Measurements from ENCODE around the gene TBP. TPM values are rescaled to one million over a fixed set of nuclear protein-coding genes. Genes with fewer than 3 reads are reported as not detected.

The TBP gene
- total and polyA plus RNA-seq, 3 experiments from 2014 or later, result 23.0 to 28.2 (median 26.0) TPM

DNA sequence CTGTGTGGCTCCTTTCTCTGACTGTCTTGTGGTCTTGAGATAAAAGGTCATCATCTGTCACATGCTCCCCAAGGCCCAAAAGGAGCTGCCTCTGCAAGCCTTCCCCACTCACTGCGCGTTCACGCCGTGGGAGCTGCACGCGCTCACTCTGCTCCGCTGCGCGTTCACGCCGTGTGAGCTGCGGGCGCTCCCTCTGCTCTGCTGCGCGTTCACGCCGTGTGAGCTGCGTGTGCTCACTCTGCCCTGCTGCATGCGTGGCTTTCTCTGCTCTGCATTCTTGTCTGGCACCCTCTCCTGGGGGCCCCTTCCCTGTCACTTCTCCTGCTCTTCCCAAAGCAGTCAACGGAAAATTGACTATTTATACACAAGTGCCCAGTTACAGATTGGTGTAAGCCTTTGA is 43.5 kb upstream of the TBP start:
- Mint-ChIP-seq H3K27me3 (peaks cover 7 to 37% of the 10 kb centered on the region in 2 donors), H3K4me1 (no peaks in the 10 kb centered on the region), H3K9me3 (peaks cover 0 to 2% (median 0%) of the 10 kb centered on the region in 5 donors), H3K27ac (no peak overlapping the region), H3K4me3 (no peak overlapping the region), H3K36me3 (no peaks in the 10 kb centered on the region)
- Histone ChIP-seq H3K27ac (ENCODE audit: low read depth, low read length) (no peak overlapping the region), H3K4me1 (ENCODE audit: insufficient read depth, low read length) (no peaks in the 10 kb centered on the region), H3K4me3 (ENCODE audit: low read length) (no peak overlapping the region), H3K9me3 (ENCODE audit: low read length) (no peaks in the 10 kb centered on the region), H3K36me3 (ENCODE audit: insufficient read depth, low read length) (no peaks in the 10 kb centered on the region), H3K27me3 (ENCODE audit: insufficient read depth, low read length, poor library complexity, severe bottlenecking) (no peaks in the 10 kb centered on the region)
- CTCF ChIA-PET, result interaction anchor here (1.2 kb wide), 1 partner anchor 679 kb away, joined by 5 read pairs; no protein-coding TSS in a partner anchor
- DNase-seq, result no peak
- POLR2A ChIA-PET, result no interaction called here

DNA sequence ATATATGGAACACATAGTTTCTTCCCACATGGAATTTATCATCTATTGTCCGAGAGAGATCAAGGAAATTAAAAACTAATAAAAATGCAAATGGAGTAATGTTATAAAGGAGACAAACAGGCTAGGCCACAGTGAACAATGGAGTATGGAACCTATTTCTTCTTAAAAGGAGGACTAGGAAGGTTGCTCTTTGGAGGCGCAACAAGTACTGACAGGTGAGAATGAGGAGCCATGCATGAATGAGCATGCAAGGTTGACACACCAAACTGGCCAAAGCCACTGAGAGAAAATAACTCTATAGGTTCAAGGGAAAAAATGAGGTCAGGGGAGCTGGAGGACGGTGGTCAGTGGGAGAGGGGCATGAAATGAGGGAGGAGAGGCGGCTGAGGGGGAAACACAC is 41.9 kb upstream of the TBP start:
- H3K4me3 ChIP-seq (ENCODE audit: low read length), result no peak overlapping the region
- no peak for DNase-seq
- Mint-ChIP-seq H3K27me3 (peaks cover 9 to 31% of the 10 kb centered on the region in 2 donors), H3K4me1 (no peaks in the 10 kb centered on the region), H3K9me3 (peaks cover 0 to 2% (median 0%) of the 10 kb centered on the region in 5 donors), H3K27ac (no peak overlapping the region), H3K4me3 (no peak overlapping the region), H3K36me3 (no peaks in the 10 kb centered on the region)
- H3K27me3 ChIP-seq (ENCODE audit: insufficient read depth, low read length, poor library complexity, severe bottlenecking), result no peaks in the 10 kb centered on the region
- H3K4me1 ChIP-seq (ENCODE audit: insufficient read depth, low read length), result no peaks in the 10 kb centered on the region
- no peak overlapping the region for H3K27ac ChIP-seq (ENCODE audit: low read depth, low read length)
- ChIA-PET POLR2A (no interaction called here), CTCF (interaction anchor here (1.2 kb wide), 1 partner anchor 16 kb away, joined by 3 read pairs; no protein-coding TSS in a partner anchor)
- H3K9me3 ChIP-seq (ENCODE audit: low read length), result no peaks in the 10 kb centered on the region
- no peaks in the 10 kb centered on the region for H3K36me3 ChIP-seq (ENCODE audit: insufficient read depth, low read length)

- Histone ChIP-seq H3K4me1 (ENCODE audit: insufficient read depth, low read length) (no peaks in the 10 kb centered on the region), H3K9me3 (ENCODE audit: low read length) (no peaks in the 10 kb centered on the region), H3K27ac (ENCODE audit: low read depth, low read length) (no peak overlapping the region), H3K27me3 (ENCODE audit: insufficient read depth, low read length, poor library complexity, severe bottlenecking) (no peaks in the 10 kb centered on the region), H3K4me3 (ENCODE audit: low read length) (no peak overlapping the region), H3K36me3 (ENCODE audit: insufficient read depth, low read length) (no peaks in the 10 kb centered on the region)
- POLR2A ChIA-PET, result no interaction called here
- Mint-ChIP-seq H3K9me3 (peaks cover 0 to 2% (median 0%) of the 10 kb centered on the region in 5 donors), H3K4me1 (no peaks in the 10 kb centered on the region), H3K27ac (peak overlapping the region in 1 of 8 donors; percentile 24), H3K36me3 (no peaks in the 10 kb centered on the region), H3K4me3 (no peak overlapping the region), H3K27me3 (peaks cover 12 to 49% of the 10 kb centered on the region in 2 donors)
- CTCF ChIA-PET, result no interaction called here
- DNase-seq, result no peak
Observed at GRCh38 chr6:170514908-170515307, 39.3 kb upstream of the TBP start.

GRCh38 chr6:170516783-170517616 is 37.2 kb upstream of the TBP start:
- Histone ChIP-seq H3K36me3 (ENCODE audit: insufficient read depth, low read length) (no peaks in the 10 kb centered on the region), H3K27ac (ENCODE audit: low read depth, low read length) (no peak overlapping the region), H3K9me3 (ENCODE audit: low read length) (no peaks in the 10 kb centered on the region), H3K4me1 (ENCODE audit: insufficient read depth, low read length) (no peaks in the 10 kb centered on the region), H3K4me3 (ENCODE audit: low read length) (no peak overlapping the region), H3K27me3 (ENCODE audit: insufficient read depth, low read length, poor library complexity, severe bottlenecking) (no peaks in the 10 kb centered on the region)
- Mint-ChIP-seq H3K9me3 (peaks cover 0 to 2% (median 0%) of the 10 kb centered on the region in 5 donors), H3K36me3 (no peaks in the 10 kb centered on the region), H3K4me3 (peak overlapping the region in 6 of 7 donors; percentile 37 to 86 (median 60)), H3K27ac (peak overlapping the region in 1 of 8 donors; percentile 65), H3K4me1 (no peaks in the 10 kb centered on the region), H3K27me3 (peaks cover 11 to 45% of the 10 kb centered on the region in 2 donors)
- peak in 4 of 5 donors; percentile 6 to 60 (median 44) for DNase-seq
- ChIA-PET CTCF (interaction anchor here (1.0 to 2.9 kb wide), 12 partner anchors 9 to 1623 kb away, joined by 3 to 23 read pairs (median 6); no protein-coding TSS in a partner anchor), POLR2A (no interaction called here)

GRCh38 chr6:170522565-170523183 is 31.5 kb upstream of the TBP start:
- Mint-ChIP-seq H3K4me1 (peaks cover 0 to 7% (median 5%) of the 10 kb centered on the region in 3 donors), H3K9me3 (no peaks in the 10 kb centered on the region), H3K27ac (no peak overlapping the region), H3K27me3 (peaks cover 10 to 30% of the 10 kb centered on the region in 2 donors), H3K4me3 (no peak overlapping the region), H3K36me3 (no peaks in the 10 kb centered on the region)
- no peak for DNase-seq
- Histone ChIP-seq H3K27me3 (ENCODE audit: insufficient read depth, low read length, poor library complexity, severe bottlenecking) (no peaks in the 10 kb centered on the region), H3K36me3 (ENCODE audit: insufficient read depth, low read length) (no peaks in the 10 kb centered on the region), H3K9me3 (ENCODE audit: low read length) (no peaks in the 10 kb centered on the region), H3K4me3 (ENCODE audit: low read length) (no peak overlapping the region), H3K4me1 (ENCODE audit: insufficient read depth, low read length) (no peaks in the 10 kb centered on the region), H3K27ac (ENCODE audit: low read depth, low read length) (no peak overlapping the region)
- CTCF ChIA-PET, result interaction anchor here (1.1 to 1.7 kb wide), 2 partner anchors 692 to 733 kb away, joined by 3 to 5 read pairs; no protein-coding TSS in a partner anchor
- POLR2A ChIA-PET, result no interaction called here

- Histone ChIP-seq H3K4me3 (ENCODE audit: low read length) (no peak overlapping the region), H3K27me3 (ENCODE audit: insufficient read depth, low read length, poor library complexity, severe bottlenecking) (no peaks in the 10 kb centered on the region), H3K36me3 (ENCODE audit: insufficient read depth, low read length) (no peaks in the 10 kb centered on the region), H3K9me3 (ENCODE audit: low read length) (no peaks in the 10 kb centered on the region), H3K27ac (ENCODE audit: low read depth, low read length) (no peak overlapping the region), H3K4me1 (ENCODE audit: insufficient read depth, low read length) (no peaks in the 10 kb centered on the region)
- H3K36me3 Mint-ChIP-seq, result no peaks in the 10 kb centered on the region
- peaks cover 0 to 7% (median 5%) of the 10 kb centered on the region in 3 donors for H3K4me1 Mint-ChIP-seq
- no peaks in the 10 kb centered on the region for H3K9me3 Mint-ChIP-seq
- CTCF ChIA-PET, result interaction anchor here (1.1 to 1.7 kb wide), 2 partner anchors 692 to 733 kb away, joined by 3 to 5 read pairs; no protein-coding TSS in a partner anchor
- no peak overlapping the region for H3K4me3 Mint-ChIP-seq
- H3K27me3 Mint-ChIP-seq, result peaks cover 10 to 23% of the 10 kb centered on the region in 2 donors
- POLR2A ChIA-PET, result no interaction called here
- no peak overlapping the region for H3K27ac Mint-ChIP-seq
- no peak for DNase-seq
Observed at GRCh38 chr6:170523256-170524171, 30.7 kb upstream of the TBP start.

DNA sequence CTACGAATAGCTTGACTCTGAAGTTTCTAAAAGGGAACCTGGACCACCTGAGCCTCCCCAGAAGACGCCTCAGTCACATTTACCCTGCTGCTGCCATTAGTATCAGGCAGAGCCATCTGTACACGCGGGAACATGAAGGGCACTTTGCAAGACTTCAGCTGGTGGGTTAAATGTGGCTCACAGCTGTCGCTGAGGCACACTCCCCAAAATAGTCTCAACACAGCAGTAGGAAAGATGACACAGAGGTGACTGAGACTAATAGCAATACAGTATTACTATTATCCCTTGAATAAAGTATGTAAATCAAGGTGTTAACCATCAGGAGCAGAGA is 30.0 kb upstream of the TBP start:
- no peaks in the 10 kb centered on the region for H3K9me3 ChIP-seq (ENCODE audit: low read length)
- no peaks in the 10 kb centered on the region for H3K27me3 ChIP-seq (ENCODE audit: insufficient read depth, low read length, poor library complexity, severe bottlenecking)
- H3K36me3 ChIP-seq (ENCODE audit: insufficient read depth, low read length), result no peaks in the 10 kb centered on the region
- CTCF ChIA-PET, result interaction anchor here (1.1 kb wide), 1 partner anchor 734 kb away, joined by 3 read pairs; no protein-coding TSS in a partner anchor
- Mint-ChIP-seq H3K4me1 (peaks cover 0 to 7% (median 5%) of the 10 kb centered on the region in 3 donors), H3K27me3 (peaks cover 7 to 18% of the 10 kb centered on the region in 2 donors), H3K27ac (no peak overlapping the region), H3K4me3 (no peak overlapping the region), H3K9me3 (no peaks in the 10 kb centered on the region), H3K36me3 (no peaks in the 10 kb centered on the region)
- no peaks in the 10 kb centered on the region for H3K4me1 ChIP-seq (ENCODE audit: insufficient read depth, low read length)
- H3K4me3 ChIP-seq (ENCODE audit: low read length), result no peak overlapping the region
- POLR2A ChIA-PET, result no interaction called here
- no peak overlapping the region for H3K27ac ChIP-seq (ENCODE audit: low read depth, low read length)
- no peak for DNase-seq

All from CD8-positive, alpha-beta memory T cell (primary cell).